ACHN (cell line): ENCODE measurements around the gene ST6GALNAC4.
A peak's percentile ranks its signal among the peaks of the same experiment; 100 is the strongest.
"Not testable (repeated sequence)": the region's sequence is repeated elsewhere in the genome, so short reads cannot be mapped to it uniquely, and the experiment has no call there.

Experiments used
- DNase-seq: peaks from one replicate; pipeline ENCODE4 v3.0.0-alpha.2; 2015
- in situ Hi-C: cut with HindIII; loops from 2 replicates; pipeline ENCODE4 v1.10.0; 2017; ENCODE audit warnings: low sequenced_read_pairs, low pct_ligation_motif_present, low pct_unique_long_range_greater_than_20kb

The ST6GALNAC4 gene

DNA sequence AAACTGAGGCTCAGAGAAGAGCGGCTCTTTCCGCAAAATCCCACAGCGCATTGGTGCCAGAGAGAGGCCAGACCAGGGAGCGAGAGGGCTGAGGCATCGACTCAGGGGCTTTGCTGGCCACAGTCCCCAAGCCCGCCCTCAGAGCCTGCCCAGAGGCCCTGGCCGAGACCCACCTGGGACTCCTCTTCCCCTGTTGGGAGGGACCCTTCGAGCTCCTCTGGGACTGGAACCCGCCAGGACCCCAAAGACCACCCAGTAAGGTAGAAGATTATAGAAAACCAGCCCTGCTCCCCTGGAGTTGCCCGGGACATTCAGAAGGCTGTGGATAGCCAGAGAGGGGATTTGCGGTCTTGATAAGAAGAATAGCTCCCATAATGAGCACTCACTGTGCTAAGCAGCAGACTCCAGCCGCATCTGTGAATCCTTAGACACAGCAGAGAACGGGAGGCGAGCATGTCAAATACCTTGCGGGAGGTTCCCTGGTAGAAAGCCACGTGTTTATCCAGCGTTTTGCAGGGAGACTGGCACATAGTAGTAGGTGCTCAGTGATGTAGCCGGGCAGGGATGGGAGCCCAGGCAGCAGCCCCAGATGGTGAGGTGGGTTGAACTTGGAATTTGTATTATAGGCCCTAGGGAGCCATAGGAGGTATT lies 38.7 kb downstream of the ST6GALNAC4 start:
- in situ Hi-C loops = no loop called here
- DNase-seq = no peak

DNA sequence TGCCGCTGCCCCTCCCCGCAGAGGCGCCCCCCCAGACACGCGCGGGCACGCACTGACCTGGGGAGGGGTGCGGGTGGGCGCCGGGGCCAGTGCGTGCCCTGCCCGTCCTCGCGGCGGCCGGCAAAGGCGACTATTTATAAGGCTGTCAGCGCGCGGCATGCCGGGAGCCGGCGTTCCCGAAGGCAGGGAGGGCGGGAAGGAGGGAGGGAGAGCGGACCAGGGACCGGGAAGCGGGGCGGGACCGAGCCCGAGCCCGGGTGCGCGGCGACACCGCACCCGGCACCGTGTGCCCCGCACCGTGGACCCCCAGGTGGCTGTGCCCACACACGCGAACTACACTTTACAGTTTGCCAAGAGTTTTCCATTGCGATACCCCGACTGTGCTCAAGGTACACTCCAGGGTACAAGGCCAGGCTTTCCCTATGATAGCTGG lies 39.3 kb downstream of the ST6GALNAC4 start, which contains the start of gene AK1:
Gene AK1 (minus strand): TSS at position 110 of the 433 bp plus-strand sequence. CDS start 3,058 bp downstream, outside the sequence.
- DNase-seq = peak; percentile 60

DNA sequence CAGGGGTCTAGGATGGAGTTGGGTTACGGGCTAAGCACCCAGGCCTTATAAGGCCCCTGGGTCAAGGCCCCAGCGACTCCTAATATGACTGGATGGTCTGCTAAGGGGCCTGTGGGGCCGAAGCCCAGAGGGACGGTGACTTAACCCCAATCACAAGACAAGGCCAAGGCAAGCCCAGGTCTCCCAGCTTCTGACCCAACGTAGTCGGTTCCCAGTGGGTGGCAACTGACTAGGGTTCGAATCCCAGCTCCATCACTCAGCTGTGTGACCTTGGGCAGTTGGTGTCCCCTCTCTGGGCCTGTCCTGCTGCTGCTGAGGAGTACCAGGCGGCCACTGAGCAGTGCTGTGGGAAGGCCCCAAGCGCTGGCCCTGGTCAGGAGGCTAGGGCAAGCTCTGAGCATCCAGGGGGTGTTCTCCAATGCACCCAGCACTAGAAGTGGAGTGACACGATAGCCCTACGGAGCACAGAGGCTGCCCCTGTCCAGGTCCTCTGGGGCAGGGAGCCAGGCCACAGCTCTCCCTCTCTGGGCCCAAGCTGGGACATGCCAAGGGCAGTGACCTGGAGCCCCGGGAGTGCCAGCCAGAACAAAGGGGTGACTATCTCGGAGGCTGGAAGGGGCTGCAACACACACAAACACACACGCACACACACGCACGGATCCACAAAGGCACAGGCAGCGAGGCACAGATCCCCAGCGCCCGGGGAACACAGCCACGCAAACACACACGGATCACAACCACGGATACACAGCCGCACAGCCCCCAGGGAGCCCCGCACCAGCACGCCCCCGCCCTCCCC lies 39.9 kb downstream of the ST6GALNAC4 start:
- DNase-seq = no peak
- in situ Hi-C loops = no loop called here

More for the DNA sequence above, 39.3 kb downstream of the ST6GALNAC4 start, which contains the start of gene AK1:
- in situ Hi-C loops = no loop called here

DNA sequence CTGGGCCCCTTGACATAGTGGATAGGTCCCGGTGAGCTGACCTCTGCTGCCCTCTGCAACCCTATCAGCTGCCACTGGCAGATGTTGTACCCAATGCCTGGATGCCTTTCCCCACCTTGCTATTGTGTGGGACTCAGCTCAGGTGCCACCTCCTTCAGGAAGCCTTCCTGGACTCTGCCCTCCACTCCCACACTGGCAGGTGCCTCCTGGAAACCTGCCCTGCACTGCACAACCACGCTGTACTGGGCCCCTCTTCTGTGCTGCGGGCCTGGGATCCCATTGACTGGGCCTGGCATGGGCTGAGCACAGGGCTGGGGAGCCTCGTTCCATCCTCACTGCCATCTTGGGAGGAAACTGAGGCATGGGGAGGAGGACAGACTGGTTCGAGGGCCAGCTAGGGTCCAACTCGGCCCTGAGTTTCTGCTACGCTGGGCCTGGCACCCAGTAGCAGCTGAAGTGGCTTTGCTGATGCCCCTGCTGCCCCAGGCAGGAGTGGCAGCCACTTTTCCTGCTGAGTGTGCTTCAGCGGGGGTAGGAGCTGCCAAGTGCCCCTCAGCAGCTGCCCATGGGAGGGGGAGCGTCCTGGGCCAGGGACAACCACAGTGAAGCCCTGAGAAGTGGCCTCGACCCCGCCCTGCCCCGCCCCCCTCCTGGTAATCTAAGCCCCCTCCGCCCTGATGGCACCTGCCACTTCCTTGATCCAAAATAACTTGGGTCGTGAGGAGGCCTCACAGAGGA lies 40.6 kb downstream of the ST6GALNAC4 start:
- in situ Hi-C loops = no loop called here
- no peak for DNase-seq

DNA sequence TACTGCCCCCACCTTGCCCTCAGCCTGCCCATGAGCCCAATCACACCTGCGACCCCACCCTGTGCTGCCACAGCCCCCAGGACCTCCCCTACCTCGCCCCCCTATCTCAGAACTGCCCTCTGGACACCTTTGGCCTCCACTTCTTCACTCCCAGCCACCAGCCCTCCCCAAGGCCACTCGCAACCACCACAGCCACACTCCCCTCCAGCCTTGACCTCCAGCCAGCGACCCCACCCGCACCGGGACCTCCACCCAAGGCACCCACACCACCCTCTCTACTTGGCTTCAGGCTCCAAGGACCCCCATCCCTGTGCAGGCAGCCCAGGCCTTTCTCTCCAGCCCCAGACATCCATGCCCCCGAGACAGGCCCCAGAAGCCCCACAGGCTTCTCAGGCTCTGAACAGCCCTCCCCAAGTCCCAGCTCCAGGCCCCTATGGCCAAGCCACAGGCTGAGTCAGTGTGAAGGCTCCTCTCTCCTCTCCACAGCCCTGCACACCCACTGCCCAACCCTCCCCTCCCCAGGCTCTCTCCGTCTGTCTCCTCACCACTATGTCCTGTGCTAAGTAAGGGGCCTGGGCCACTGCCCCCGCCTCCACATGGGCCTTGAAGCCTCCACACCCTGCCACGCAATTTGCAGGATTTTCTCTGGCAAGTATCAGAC lies 41.4 kb downstream of the ST6GALNAC4 start:
- DNase-seq = no peak
- in situ Hi-C loops = no loop called here

DNA sequence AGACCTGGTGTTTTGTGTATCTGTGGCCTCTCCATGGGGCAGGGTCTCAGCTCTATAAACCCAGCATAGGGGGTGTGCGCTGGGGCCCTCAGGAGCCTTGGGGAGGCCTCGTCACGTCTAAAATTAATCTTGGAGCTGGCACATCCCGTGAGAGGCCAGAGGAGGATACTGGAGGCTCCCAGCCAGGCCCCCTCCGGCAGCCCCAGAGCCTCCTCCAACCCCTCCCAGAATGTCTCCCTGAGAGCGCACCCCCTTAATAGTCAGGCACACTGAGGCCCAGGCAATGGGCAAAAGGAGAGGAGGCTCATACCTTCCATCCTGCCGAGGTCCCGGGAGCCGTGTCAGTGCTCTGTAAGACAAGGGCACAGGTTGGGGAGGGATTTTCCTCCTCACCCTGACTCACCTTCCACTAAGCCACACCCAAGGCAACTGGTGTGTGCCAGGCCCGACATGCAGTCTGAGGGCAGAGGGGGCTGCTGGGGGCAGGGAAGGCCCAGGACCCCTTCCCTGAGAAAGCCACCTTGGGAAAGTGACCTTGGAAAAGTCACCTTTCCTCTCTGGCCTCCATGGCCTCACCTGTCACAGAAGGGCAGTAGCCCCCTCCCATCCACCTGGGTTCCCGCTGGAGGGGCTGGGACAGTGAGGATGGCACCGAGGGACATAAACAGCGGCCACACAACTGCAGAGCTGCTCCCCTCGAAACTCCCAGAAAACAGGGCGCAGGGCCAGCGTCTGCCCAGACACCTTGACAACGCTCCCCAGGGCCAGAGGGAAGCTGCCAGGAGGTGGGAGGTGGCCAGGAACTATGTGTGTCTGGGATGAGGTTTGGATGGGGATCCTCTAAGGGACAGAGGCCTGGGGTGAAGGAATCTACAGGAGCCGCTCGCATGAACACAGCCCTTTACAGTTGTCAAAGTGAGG lies 42.3 kb downstream of the ST6GALNAC4 start:
- in situ Hi-C loops = no loop called here
- DNase-seq = no peak

DNA sequence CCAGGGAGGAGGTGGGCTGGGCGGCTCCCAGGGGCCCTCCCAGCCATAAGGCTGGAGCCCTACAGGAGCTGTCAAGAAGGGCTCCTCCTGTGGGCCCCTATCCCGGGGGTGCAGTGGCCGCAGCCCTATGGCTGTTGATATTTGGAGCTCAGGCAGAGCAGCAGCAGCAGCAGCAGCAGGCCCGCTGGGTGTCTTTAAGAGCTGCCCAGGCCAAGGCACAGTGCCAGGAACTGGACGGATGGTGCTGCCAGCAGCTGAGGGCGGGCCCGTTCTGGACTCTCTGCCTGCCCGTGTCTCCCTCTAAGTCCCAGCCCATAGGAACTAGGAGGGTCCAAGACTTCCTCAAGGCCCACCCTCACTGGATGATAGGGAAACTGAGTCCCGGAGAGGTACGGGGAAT lies 43.0 kb downstream of the ST6GALNAC4 start:
- DNase-seq = no peak
- in situ Hi-C loops = no loop called here

DNA sequence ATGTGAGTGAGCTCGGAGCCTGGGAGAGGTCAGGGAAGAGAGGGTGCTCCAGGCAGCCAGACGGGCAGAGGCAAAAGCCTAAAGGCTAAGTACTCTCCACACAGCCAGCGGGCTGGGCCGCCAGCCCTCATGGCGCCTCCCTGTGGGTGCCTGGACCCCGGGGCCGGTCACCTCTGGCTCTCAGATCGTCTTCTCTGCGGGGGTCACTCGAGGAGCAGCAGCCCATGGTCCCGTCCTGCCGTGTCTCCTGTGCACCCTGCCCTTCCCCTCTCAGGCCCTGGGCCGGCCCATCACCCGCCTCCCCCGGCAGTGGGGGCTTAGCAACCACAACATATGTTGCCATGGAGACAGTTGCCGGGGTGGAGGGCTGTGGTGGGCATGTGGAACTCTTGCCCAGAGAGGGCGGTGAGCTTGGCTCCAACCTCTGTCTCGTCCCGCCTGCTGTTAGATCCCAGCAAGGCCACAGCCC lies 43.6 kb downstream of the ST6GALNAC4 start:
- no peak for DNase-seq
- in situ Hi-C loops = no loop called here

DNA sequence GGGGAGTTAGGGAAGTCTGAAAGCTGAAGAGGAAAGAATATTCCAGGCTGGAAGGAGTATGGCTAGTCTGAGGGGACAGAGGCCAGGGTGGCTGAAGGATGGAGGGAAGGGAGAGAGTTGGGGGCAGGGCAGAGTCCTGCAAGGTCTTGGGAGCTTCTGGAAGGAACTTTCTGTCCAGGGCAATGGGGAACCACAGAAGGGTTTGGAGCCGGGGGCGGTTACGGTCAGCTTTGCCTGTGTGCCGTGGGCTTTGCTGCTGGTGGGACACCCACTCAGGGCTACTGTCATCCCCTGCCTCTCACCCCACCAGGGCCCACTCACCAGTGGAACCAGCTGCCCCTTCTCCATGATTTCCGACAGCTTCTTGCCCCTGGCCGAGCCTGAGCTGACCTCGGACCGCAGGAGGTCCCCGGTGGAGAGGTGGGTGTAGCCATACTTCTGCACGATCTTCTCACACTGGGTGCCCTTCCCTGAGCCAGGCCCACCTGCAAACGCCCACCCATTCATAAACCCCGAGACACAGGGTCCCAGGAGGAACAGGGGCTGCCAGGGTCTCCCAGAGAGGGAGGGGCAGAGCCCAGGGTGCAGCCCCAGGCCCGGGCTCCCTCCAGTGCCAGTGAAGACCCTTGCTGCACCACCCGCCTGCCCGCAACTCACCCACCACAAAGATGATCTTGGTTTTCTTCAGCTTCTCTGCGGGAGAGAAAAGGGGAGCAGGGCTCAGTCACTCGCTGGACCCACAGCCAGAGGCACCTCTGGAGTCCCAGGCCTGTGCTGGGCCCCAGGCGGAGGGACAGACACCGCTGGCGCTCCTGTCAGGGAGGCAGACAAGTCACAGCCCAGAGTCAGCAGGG lies 44.2 kb downstream of the ST6GALNAC4 start:
- in situ Hi-C loops = no loop called here
- no peak for DNase-seq

DNA sequence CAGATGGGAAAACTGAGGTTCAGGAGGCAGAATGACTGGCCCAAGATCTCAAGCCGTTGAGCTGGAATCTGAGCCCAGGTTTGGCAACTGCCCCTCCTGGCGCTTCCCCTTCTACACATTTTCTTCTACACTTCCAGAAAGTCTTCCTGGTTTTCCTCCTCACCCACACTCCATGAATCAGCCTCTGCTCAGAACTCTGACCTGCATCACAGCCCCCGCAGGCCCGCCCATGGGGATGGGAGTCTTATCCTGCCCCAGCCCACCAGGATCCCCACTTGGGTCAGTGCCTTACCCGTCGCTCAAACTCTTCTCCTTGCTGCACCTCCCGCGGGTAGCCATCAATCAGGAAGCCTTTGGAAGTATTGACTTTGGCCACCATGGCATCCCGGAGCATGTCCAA lies 45.3 kb downstream of the ST6GALNAC4 start:
- in situ Hi-C loops = no loop called here
- no peak for DNase-seq

DNA sequence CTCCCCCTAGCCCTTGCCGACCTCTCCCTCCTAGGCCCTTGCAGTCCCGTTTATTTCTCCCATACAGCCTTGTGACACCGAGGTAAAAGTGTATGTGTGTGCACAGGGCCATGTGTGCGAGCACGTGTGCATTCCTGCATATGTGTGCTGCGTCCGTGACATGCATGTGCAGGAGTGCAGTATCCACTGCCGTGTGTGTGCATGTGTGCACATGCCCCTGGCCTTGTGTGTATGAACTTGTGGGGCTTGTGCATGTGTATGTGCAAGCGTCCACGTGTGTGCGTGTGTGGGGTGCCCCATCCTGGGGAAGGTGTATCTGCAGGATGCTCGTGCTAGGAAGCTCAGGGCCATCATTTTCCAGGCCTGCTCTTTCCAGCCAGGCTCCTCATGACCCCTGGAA lies 46.0 kb downstream of the ST6GALNAC4 start:
- in situ Hi-C loops = no loop called here
- DNase-seq = no peak

DNA sequence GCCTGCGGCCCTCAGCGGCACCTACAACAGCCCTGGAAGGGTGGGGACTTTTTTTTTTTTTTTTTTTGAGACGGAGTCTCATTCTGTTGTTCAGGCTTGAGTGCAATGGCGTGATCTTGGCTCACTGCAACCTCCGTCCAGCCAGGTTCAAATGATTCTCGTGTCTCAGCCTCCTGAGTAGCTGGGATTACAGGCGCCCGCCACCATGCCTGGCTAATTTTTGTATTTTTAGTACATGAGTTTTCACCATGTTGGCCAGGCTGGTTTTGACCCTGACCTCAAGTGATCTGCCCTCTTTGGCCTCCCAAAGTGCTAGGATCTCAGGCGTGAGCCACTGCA lies 46.7 kb downstream of the ST6GALNAC4 start:
- DNase-seq, in situ Hi-C loops: not testable (repeated sequence)

DNA sequence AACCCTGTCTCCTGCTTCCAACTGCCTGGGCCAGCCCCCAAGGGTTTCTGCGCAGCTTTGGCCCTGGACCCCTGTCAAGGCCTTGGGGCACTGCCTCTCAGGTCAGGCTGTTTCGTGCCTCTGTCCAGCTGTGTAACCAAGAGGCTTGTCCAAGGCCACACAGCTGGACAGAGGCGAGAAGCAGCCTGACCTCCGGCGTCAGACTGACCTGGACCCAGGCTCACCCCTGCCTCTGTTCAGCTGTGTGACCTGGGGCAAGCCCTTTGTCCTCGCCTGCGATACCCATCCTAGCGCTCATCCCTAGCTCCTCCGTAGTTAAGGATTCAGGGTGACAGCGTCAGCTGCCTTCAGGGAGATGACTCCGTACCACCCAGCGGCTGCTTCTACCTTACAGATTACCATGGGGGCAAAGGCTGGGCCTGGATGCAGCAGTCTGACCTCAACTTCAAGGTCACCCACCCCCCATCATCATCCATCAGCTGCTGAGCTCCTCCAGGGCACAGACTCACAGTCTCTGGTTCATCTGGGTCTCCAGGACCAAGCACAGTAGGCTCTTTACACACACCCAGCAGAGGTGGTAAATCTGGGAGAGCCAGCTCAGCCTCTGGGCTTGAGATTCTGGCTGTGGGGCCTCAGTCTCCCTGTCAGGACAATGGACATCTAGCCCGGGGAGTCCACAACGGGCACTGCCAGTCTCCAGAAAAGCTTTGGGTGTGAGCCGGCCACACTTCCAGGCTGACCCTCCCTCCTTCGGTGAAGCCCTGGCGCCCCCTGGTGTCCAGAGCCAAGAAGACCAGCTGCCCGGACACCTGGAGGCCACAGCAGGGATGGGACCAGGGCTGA lies 47.3 kb downstream of the ST6GALNAC4 start:
- peak; percentile 81 for DNase-seq
- in situ Hi-C loops = no loop called here

DNA sequence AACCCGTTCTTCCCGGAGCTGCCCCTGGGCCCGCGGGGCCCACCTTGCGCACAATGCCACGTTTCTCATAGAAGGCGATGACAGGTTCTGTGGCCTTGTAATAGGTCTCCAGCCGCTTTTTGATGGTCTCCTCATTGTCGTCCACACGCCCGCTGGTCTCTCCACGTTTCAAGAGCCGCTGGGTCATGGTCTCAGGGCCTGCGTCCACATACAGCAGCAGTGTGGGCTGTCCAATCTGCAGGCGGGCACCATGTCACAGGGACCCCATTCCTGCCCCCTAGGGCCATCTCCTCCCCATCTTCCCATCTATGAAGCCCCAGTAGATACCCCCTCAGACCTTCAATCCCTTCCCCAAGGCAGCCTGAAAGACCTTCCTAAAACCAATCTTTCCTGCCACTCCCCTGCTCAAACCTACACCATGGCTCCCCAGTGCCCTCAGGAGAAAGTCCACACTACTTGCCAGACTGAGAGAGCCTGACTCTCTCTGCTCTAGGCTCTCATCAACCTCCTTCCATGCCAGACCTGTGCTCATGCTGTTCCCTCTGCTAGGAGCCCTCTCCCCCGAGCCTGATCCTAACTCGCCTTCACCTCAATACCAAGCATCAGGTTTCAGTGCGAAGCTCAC lies 48.5 kb downstream of the ST6GALNAC4 start:
- DNase-seq = no peak
- in situ Hi-C loops = no loop called here

DNA sequence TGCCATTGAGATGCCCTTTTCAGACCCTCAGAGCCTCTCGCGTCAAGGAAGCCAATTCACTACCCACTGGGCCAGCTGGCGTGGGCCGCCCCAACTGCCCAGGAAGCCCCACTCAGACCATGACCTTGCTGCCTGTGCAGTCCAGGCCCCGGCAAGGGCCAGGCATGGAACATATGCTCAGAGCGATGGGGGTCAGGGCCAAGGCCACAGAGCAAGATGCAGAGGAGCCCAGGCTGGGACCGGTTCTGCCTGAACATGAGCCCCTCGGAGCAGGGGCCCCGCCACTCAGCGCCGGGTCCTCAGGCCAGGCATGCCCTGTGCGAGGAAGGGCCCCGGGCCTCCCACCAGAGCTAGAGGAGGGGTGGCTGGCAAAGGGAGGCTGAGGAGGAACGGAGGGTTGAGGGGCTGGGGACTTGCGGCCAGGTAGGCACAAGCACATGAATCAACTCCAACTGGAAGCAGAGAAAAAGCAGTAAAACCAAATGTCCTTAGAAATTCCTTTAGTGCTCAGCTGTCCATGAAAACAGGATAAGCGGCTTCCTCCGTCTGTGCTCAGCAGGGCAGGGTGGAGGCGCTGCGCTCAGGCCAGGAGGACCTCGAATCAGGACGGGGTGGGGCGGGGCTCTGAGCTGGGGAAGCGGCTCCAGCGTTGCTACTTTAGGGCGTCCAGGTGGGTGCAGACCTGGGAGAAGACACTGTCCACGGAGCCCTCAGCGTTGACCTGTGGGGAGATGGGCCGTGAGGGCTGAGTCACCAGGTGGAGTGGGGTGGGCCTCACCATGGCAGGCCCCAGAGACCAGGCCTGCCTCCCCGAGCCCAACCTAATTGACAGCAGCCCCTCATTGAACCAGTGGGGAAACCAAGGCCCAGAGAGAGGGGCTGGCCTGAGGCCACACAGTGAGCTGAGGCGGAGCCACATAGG lies 49.2 kb downstream of the ST6GALNAC4 start:
- in situ Hi-C loops = no loop called here
- no peak for DNase-seq
